ENCODE results near the gene FMNL2.

GRCh38 chr2:152375174-152375573 lies 40.2 kb downstream of the FMNL2 start:
- no peak for TF ChIP-seq POLR2A (IDR thresholded peaks at IDR 0.05; ENCODE audit: low read depth, low read length)
- TF ChIP-seq TAF1 (IDR thresholded peaks at IDR 0.05; ENCODE audit: low read depth, low read length) = no peak
- TF ChIP-seq POLR2AphosphoS5 (IDR thresholded peaks at IDR 0.05; ENCODE audit: low read depth, low read length) = no peak
